ENCODE results near the gene USP13.

USP13 gene

GRCh38 chr3:179701176-179701827, 48.5 kb downstream of the USP13 start:
- no peak for DNase-seq

DNA sequence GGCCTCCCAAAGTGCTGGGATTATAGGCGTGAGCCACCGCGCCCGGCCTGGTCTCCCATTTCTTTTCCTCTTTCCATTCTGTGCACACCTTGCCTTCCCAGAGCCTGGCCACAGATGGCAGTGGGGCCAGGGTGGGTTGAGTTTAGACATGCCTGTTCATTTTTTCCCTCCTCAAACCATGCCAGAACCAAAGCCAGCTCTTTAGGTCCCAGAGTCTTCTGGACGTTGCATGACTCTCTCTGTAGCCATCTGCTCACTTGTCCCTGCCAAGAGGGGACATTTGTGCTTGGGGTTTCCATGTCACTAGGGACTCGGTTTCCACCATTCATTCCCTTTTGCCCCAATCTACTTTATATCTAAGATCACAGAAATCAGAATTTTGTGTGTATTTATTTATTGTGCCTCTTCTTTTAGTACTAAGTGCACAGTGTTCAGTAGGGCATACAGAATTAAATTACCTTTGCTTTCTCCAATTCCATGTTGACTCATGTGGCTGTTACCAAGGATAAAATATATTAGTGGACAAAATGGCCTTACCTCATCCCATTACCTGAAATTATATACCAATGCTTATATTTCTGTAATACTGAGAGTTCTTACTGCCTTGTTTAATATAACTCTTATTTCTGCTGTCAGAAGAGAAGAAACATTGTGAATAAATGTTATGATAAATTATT, 49.6 kb downstream of the USP13 start:
- no peak for DNase-seq

GRCh38 chr3:179703816-179704215, 51.0 kb downstream of the USP13 start:
- no peak for DNase-seq

GRCh38 chr3:179706233-179706632, 53.4 kb downstream of the USP13 start:
- DNase-seq: no peak

GRCh38 chr3:179710079-179710478, 57.2 kb downstream of the USP13 start:
- DNase-seq: no peak

DNA sequence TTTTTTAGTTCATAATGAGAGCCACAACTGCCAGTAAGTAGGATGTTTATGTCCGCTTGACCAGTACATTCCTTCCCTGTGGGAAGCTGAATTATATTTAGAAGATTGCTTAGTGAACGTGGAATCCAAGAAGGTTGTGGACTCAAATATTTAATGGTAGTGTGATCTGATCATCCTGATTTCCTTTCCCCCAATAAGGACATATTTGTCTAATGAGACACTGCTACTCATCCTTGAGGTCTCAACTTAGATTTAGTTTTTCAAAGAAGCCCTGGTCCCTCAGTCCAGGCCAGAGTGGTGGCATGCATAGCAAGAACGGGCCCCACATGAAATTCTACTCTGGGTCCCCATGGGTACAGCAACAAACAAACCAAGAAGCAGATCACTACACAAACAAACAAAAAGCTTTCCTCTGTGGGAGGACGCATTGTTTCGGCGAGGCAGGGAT, 60.8 kb downstream of the USP13 start:
- DNase-seq: no peak

- no peak for DNase-seq
Observed at GRCh38 chr3:179715582-179715981, 62.7 kb downstream of the USP13 start.

- DNase-seq: no peak
Observed at GRCh38 chr3:179716226-179716625, 63.4 kb downstream of the USP13 start.

DNA sequence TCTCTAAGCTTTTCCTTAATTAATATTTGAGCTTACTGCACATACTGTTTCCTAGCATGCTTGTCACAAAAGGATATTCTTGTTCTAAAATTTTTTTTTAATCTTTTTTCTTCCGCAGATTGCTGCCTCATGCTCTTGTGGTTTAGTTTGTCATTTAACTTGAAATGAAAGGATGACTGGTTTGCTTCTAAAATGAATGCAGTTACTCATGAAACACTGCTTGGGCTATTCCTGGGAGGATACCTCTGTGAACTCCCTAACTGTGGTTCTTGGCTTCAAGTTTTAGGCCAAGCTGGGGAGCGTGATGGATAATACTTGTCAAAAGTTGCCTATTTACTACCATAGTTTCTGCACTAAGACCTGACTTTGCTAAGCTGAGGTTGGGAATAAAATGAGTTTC, 64.0 kb downstream of the USP13 start:
- no peak for DNase-seq

GRCh38 chr3:179717219-179717618, 64.4 kb downstream of the USP13 start:
- no peak for DNase-seq

DNA sequence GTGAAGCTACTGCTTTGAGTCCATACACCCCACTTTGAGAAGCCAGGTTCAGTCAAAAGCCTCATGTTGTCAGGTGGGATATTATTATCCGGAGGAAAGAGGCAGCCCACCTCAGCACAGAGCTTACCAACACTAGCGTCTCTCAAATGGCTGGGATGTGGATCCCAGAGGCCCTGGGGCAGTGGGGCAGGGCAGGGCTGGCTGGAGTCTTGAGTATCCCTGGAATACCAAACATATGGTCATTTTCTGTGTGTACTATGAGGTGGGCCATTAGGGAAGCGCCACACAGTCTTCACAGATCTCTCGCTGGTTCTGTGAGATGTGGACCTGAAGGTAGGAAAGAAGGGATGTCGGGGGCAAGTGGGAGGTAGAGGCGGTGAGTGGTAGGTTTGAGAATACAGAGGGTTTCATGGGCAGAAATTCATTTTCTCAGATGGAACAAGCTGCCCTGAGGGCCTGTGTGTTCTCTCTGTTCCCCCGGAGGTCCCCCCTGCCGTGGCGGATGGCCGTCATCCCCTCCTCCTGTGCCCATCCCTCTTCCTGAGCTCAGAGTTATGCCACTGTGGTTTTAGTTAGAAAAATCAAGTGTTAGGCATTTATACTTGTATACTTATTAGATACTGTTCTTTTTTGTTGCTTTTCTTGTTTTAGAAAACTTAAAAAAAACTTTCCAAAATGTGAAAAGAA, 66.4 kb downstream of the USP13 start:
- no peak for DNase-seq

DNA sequence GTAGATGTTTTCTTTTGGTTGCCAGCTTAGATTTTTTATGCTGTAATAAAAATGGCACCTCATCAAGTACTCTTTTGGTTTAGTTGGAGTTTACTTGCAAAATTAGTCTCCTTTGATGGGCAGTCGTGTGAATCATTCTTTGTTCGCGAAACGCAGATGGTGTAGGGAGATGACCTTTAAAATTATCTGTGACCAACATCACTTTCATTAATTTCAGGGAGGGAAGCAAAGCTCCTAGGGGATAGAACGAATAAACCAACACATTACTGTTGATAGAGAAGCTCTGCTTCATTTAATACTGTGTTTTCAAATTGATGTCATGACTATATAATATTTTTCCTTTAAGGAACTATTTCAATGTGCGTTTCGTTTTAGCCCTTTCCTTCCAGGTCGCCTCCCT, 67.4 kb downstream of the USP13 start:
- no peak for DNase-seq

DNA sequence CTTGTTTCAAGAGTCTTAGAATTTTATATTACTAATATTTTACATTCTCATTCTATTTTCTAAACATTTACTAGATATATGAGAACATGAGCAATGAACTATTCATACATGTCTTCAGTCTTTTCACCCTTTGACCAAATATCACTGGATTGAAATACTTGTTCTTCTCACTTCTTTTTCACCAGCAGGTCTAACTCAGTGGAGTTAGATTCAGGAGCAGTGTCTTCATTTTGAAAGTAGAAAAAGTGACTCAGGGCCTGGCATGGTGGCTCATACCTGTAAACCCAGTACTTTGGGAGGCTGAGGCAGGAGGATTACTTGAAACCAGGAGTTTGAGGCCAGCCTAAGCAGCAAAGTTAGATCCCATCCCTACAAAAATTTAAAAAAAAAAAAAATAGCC, 70.8 kb downstream of the USP13 start:
- no peak for DNase-seq

DNA sequence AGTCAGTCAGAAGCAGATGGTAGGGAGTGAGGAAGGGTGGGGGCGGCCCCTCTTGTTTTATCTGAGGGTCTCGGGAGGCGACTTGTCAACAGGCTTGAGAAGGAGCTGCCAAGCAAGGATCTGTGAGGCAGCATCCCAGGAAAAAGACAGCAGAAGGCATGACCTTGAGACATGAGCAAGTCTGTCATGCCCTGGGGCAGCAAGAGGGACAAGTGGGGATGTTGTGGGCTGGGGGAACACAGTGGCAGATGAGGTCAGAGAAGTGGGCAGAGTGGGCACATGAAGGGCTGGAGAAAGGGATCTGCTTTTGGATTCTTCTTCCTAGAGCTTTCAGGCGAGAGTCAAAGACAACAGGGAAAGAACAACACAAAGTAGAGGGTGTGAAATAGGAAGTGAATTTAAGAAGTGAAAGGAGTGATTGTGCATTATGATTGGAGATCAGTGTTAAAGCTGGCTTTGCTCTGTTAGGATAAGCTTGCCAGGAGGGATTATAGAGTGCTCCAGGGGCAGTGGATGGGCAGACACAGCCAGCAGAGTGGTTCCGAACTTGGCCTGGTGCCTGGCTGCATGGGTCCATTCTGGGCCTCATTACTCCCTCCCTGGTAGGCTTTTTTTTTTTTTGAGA, 73.3 kb downstream of the USP13 start:
- no peak for DNase-seq

GRCh38 chr3:179729086-179729485, 76.2 kb downstream of the USP13 start:
- no peak for DNase-seq

- DNase-seq: no peak
Observed at GRCh38 chr3:179729981-179730380, 77.1 kb downstream of the USP13 start.

- no peak for DNase-seq
Observed at GRCh38 chr3:179730506-179730905, 77.7 kb downstream of the USP13 start.

DNA sequence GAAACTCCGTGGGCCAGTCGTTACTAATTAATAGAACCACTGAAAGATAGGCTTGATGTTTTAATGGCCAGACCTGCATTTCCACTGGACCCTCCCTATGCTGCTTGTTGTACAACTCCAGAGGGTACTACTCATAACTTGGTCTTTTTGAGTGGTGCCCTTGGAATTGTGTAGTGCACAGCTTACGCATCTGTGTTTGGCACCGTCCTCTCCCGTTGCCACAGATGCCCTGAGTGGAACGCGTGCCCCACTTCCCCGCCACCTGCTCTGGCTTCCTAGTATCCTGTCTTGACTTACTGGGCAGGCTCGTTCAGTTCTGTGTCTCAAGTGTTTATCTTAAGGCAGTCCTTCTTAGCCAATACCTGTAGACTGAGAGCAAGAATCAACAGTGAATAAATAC, 78.7 kb downstream of the USP13 start:
- DNase-seq: no peak

GRCh38 chr3:179732661-179733348, 80.0 kb downstream of the USP13 start:
- no peak for DNase-seq

GRCh38 chr3:179733797-179734196, 81.0 kb downstream of the USP13 start:
- DNase-seq: no peak

- DNase-seq: no peak
Observed at GRCh38 chr3:179734497-179735281, 81.8 kb downstream of the USP13 start.

GRCh38 chr3:179735321-179735720, 82.5 kb downstream of the USP13 start:
- no peak for DNase-seq
